ENCODE data around the gene HIGD1A. TPM values are rescaled to one million over a fixed set of nuclear protein-coding genes. Genes with fewer than 3 reads are reported as not detected.

The HIGD1A gene
- total RNA-seq, 6 experiments from 2014 or later: 115 to 144 (median 125) TPM

GRCh38 chr3:42809202-42809601, 4.9 kb upstream of the HIGD1A start, which contains the start of gene ACKR2:
Gene ACKR2 (plus strand): TSS chr3:42809445. CDS start chr3:42864503, 55,058 bp downstream.
- Mint-ChIP-seq H3K4me3 (no peak within 1 kb of the TSS), H3K27ac (no peak within 1 kb of the TSS), H3K27me3 (ENCODE audit: insufficient read depth) (peaks cover 19% of the 10 kb centered on the region), H3K9me3 (no peaks in the 10 kb centered on the region), H3K4me1 (ENCODE audit: low read depth) (peaks cover 29% of the 10 kb centered on the region), H3K36me3 (ENCODE audit: low read depth) (no peaks in the 10 kb centered on the region)
- TF ChIP-seq CTCF (IDR thresholded peaks at IDR 0.05): no peak
- DNase-seq: no peak

GRCh38 chr3:42807929-42808328, 3.6 kb upstream of the HIGD1A start:
- Mint-ChIP-seq H3K27ac (no peak overlapping the region), H3K27me3 (ENCODE audit: insufficient read depth) (peaks cover 15% of the 10 kb centered on the region), H3K4me1 (ENCODE audit: low read depth) (peaks cover 36% of the 10 kb centered on the region), H3K36me3 (ENCODE audit: low read depth) (peaks cover 3% of the 10 kb centered on the region; the same call in 1 of the 2 replicates), H3K4me3 (no peak overlapping the region), H3K9me3 (no peaks in the 10 kb centered on the region)
- TF ChIP-seq CTCF (IDR thresholded peaks at IDR 0.05): no peak
- DNase-seq: no peak

GRCh38 chr3:42805141-42805821, 991 bp upstream of the HIGD1A start:
- no peak for TF ChIP-seq CTCF (IDR thresholded peaks at IDR 0.05)
- Mint-ChIP-seq H3K9me3 (no peaks in the 10 kb centered on the region), H3K27ac (no peak overlapping the region), H3K36me3 (ENCODE audit: low read depth) (peaks cover 14% of the 10 kb centered on the region), H3K27me3 (ENCODE audit: insufficient read depth) (peaks cover 4% of the 10 kb centered on the region), H3K4me1 (ENCODE audit: low read depth) (peaks cover 45% of the 10 kb centered on the region), H3K4me3 (peak overlapping the region; percentile 99)
- no peak for DNase-seq

GRCh38 chr3:42804831-42805132, 492 bp upstream of the HIGD1A start:
- peak overlapping the region; percentile 99 for H3K4me3 Mint-ChIP-seq
- peaks cover 4% of the 10 kb centered on the region for H3K27me3 Mint-ChIP-seq (ENCODE audit: insufficient read depth)
- peaks cover 40% of the 10 kb centered on the region for H3K4me1 Mint-ChIP-seq (ENCODE audit: low read depth)
- H3K9me3 Mint-ChIP-seq: no peaks in the 10 kb centered on the region
- DNase-seq: no peak
- peak overlapping the region; percentile 99 for H3K27ac Mint-ChIP-seq
- TF ChIP-seq CTCF (IDR thresholded peaks at IDR 0.05): no peak
- H3K36me3 Mint-ChIP-seq (ENCODE audit: low read depth): peaks cover 15% of the 10 kb centered on the region

- no peaks in the 10 kb centered on the region for H3K9me3 Mint-ChIP-seq
- H3K36me3 Mint-ChIP-seq (ENCODE audit: low read depth): peaks cover 15% of the 10 kb centered on the region
- DNase-seq: no peak
- peaks cover 32% of the 10 kb centered on the region for H3K4me1 Mint-ChIP-seq (ENCODE audit: low read depth)
- H3K27ac Mint-ChIP-seq: peak overlapping the region; percentile 99
- TF ChIP-seq CTCF (IDR thresholded peaks at IDR 0.05): no peak
- peak overlapping the region; percentile 99 for H3K4me3 Mint-ChIP-seq
- peaks cover 4% of the 10 kb centered on the region; the same call in 1 of the 2 replicates for H3K27me3 Mint-ChIP-seq (ENCODE audit: insufficient read depth)
Observed at GRCh38 chr3:42803414-42804105, 730 bp downstream of the HIGD1A start.

All from HFFc6 (cell line).